Fibroblast of lung (primary cell): ENCODE results near the gene TAF3. TPM values are rescaled to one million over a fixed set of nuclear protein-coding genes. Genes with fewer than 3 reads are reported as not detected.

Source experiments
- DNase-seq, 2 donors: peaks; one replicate each; pipeline versions ENCODE4 v3.0.0 to v3.0.0-alpha.2; 2010; ENCODE audit warnings: low read depth in 2 of 2
- H2AFZ ChIP-seq: 2 replicates; pipeline ENCODE4 v1.5.1; 2012; ENCODE audit warnings: low read length, control low read depth, inconsistent platforms
- H3K27ac ChIP-seq: 2 replicates; pipeline ENCODE4 v1.5.1; 2011; ENCODE audit warnings: low read length, control low read depth; ENCODE audit not compliant: insufficient read depth
- H3K27me3 ChIP-seq: 2 replicates; pipeline ENCODE4 v1.5.1; 2011; ENCODE audit warnings: mild to moderate bottlenecking, low read length; ENCODE audit not compliant: control insufficient read depth, insufficient read depth
- H3K36me3 ChIP-seq: 2 replicates; pipeline ENCODE4 v1.5.1; 2011; ENCODE audit warnings: low read length; ENCODE audit not compliant: control insufficient read depth, insufficient read depth
- H3K4me1 ChIP-seq: 2 replicates; pipeline ENCODE4 v1.5.1; 2011; ENCODE audit warnings: low read length; ENCODE audit not compliant: control insufficient read depth, insufficient read depth; ENCODE audit errors: extremely low read depth
- H3K4me2 ChIP-seq: 2 replicates; pipeline ENCODE4 v1.5.1; 2011; ENCODE audit warnings: low read length, control low read depth; ENCODE audit not compliant: insufficient read depth; ENCODE audit errors: extremely low read depth
- H3K4me3 ChIP-seq, 4 experiments: fragments of 200-600 bp in 1 of 4; sonication (generic) in 1 of 4; replicated peaks in 1 of 4; 2 replicates each; pipeline ENCODE4 v1.5.1; 2011 to 2016; ENCODE audit warnings: low read length in 4 of 4, low read depth in 3 of 4, mild to moderate bottlenecking in 3 of 4, control low read depth in 2 of 4, inconsistent platforms in 1 of 4, mixed read lengths in 1 of 4; ENCODE audit not compliant: insufficient read depth in 1 of 4; ENCODE audit errors: control extremely low read depth in 1 of 4
- H3K79me2 ChIP-seq: 2 replicates; pipeline ENCODE4 v1.5.1; 2012; ENCODE audit warnings: mild to moderate bottlenecking, low read length, inconsistent platforms; ENCODE audit not compliant: control insufficient read depth, insufficient read depth
- H3K9ac ChIP-seq: 2 replicates; pipeline ENCODE4 v1.5.1; 2011; ENCODE audit warnings: mild to moderate bottlenecking, low read length, control low read depth; ENCODE audit not compliant: insufficient read depth
- H3K9me3 ChIP-seq: 2 replicates; pipeline ENCODE4 v1.5.1; 2012; ENCODE audit warnings: low read depth, low read length; ENCODE audit not compliant: control insufficient read depth, insufficient read depth
- H4K20me1 ChIP-seq: 2 replicates; pipeline ENCODE4 v1.5.1; 2011; ENCODE audit warnings: low read length; ENCODE audit not compliant: control insufficient read depth, insufficient read depth; ENCODE audit errors: extremely low read depth
- EZH2 ChIP-seq: IDR thresholded peaks from 2 replicates; pipeline ENCODE4 v1.5.1; 2012; ENCODE audit warnings: low read length, control low read depth, mild to moderate bottlenecking; ENCODE audit errors: missing control alignments
- polyA plus RNA-seq, 2 donors: library from polyadenylated mRNA; depleted of rRNA in 1 of 2; stranded (reverse) in 1 of 2; unstranded in 1 of 2; fragments of >200 nt; gene quantifications; 2 replicates each; pipeline ENCODE4 v1.2.1, GENCODE V29; 2011 to 2012; ENCODE audit warnings: missing spikeins in 1 of 2
- total RNA-seq: library from RNA; depleted of rRNA; stranded (reverse); fragments of >200 nt; gene quantifications from 2 replicates; pipeline ENCODE4 v1.2.1, GENCODE V29; 2014
- TF ChIP-seq, protein P1 (sequence below), 2 donors: IDR thresholded peaks in 1 of 2; conservative IDR thresholded peaks in 1 of 2; 1 replicate in 1 of 2; 2 replicates in 1 of 2; pipeline ENCODE4 v1.5.1; 2011 to 2012; ENCODE audit warnings: low read length in 2 of 2, control low read depth in 1 of 2, inconsistent platforms in 1 of 2, low read depth in 1 of 2, mild to moderate bottlenecking in 1 of 2

Gene TAF3
- total and polyA plus RNA-seq, 2 donors (not counting 1 experiment from before 2014, with no cell fraction given) = 2.1 to 4.0 TPM

DNA sequence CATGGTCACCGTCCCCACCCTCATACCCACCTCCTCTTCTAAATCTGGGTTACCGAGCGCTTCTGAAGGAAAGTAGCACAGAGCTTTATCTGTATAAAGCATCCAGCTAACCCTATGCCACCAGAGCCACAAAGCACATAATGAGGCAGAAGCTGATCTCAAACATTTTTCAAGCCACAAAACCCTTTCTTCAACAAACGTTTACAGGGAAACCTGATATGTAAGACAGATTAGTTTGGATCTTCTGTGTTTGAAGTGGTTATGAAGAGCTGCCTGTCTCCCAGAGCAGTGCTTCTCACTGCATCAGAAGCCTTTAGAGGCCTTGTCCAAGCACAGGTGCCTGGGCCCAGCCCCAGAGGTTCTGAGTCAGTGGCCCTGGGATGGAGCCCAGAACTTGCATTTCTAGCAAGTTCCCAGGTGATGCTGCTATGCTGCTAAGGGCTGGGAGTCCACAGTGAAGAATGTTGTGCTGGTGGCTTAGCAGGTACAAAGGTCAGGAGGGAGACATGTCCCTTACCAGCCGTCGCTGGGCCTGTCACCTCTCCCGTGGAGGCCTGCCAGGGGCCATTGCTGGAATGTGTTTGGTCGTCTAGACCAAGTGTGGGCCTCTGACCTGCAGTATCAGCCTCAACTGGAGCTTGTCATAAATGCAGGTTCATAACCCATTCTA, 90.4 kb downstream of the TAF3 start:
- Histone ChIP-seq H3K27ac (no peak overlapping the region), H3K79me2 (no peaks in the 10 kb centered on the region), H3K9me3 (no peaks in the 10 kb centered on the region), H3K36me3 (no peaks in the 10 kb centered on the region), H4K20me1 (no peaks in the 10 kb centered on the region), H3K9ac (no peak overlapping the region), H2AFZ (no peak overlapping the region), H3K27me3 (no peaks in the 10 kb centered on the region), H3K4me2 (no peak overlapping the region), H3K4me3 (no peak overlapping the region), H3K4me1 (no peaks in the 10 kb centered on the region)
- DNase-seq = peak in 1 of 2 donors; percentile 27
- TF ChIP-seq, protein P1, sequence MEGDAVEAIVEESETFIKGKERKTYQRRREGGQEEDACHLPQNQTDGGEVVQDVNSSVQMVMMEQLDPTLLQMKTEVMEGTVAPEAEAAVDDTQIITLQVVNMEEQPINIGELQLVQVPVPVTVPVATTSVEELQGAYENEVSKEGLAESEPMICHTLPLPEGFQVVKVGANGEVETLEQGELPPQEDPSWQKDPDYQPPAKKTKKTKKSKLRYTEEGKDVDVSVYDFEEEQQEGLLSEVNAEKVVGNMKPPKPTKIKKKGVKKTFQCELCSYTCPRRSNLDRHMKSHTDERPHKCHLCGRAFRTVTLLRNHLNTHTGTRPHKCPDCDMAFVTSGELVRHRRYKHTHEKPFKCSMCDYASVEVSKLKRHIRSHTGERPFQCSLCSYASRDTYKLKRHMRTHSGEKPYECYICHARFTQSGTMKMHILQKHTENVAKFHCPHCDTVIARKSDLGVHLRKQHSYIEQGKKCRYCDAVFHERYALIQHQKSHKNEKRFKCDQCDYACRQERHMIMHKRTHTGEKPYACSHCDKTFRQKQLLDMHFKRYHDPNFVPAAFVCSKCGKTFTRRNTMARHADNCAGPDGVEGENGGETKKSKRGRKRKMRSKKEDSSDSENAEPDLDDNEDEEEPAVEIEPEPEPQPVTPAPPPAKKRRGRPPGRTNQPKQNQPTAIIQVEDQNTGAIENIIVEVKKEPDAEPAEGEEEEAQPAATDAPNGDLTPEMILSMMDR (conservative IDR thresholded peaks at IDR 0.05 in 1 of 2, IDR thresholded peaks at IDR 0.05 in 1 of 2; ENCODE audit: low read depth in 1 of 2, low read length in 2 of 2) = no peak
- no peak for TF ChIP-seq EZH2

DNA sequence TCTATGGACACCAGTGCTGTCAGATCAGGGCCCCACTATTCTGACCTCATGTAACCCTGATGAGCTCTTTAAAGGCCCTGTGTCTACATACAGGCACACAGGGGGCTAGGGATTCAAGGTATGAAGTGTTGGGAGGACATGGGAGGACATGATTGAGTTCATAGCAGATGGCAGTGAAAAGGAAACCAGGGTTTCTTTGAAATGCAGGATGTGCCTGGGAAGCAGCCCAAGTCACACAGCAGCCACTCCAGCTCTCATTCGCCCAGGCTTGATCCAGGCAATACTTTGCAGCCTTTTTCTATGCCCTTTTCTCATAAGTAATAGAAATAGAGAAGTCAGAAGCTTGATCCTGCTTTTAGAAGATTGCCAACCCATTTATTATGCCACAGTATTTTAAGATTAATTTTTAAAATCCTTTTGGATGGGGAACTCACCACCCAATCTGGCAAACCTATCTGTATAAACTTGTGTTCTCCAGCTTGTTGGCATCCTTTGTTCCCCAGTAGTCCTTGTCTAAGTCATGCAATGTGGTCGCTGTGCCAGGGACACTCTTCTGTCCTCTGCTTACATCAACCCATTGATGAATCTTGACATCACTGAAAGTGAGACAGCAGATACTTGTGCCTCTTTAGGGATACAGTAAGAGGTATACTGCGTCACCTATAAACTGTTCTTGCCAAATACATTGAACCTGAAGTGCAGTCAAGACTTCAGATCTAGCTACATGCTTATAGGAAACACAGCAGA, 95.0 kb downstream of the TAF3 start:
- H4K20me1 ChIP-seq = no peaks in the 10 kb centered on the region
- no peaks in the 10 kb centered on the region for H3K4me1 ChIP-seq
- H2AFZ ChIP-seq = no peak overlapping the region
- TF ChIP-seq, protein P1 (conservative IDR thresholded peaks at IDR 0.05 in 1 of 2, IDR thresholded peaks at IDR 0.05 in 1 of 2; ENCODE audit: low read depth in 1 of 2, low read length in 2 of 2) = no peak
- no peak for TF ChIP-seq EZH2
- no peaks in the 10 kb centered on the region for H3K79me2 ChIP-seq
- no peaks in the 10 kb centered on the region for H3K9me3 ChIP-seq
- H3K9ac ChIP-seq = no peak overlapping the region
- no peak for DNase-seq
- H3K36me3 ChIP-seq = no peaks in the 10 kb centered on the region
- no peak overlapping the region for H3K4me2 ChIP-seq
- no peak overlapping the region for H3K4me3 ChIP-seq
- H3K27me3 ChIP-seq = no peaks in the 10 kb centered on the region
- no peak overlapping the region for H3K27ac ChIP-seq

- Histone ChIP-seq H3K4me2 (no peak overlapping the region), H3K4me3 (no peak overlapping the region), H3K79me2 (no peaks in the 10 kb centered on the region), H3K9ac (no peak overlapping the region), H3K36me3 (no peaks in the 10 kb centered on the region), H3K9me3 (no peaks in the 10 kb centered on the region), H3K27ac (no peak overlapping the region), H4K20me1 (no peaks in the 10 kb centered on the region), H2AFZ (no peak overlapping the region), H3K4me1 (no peaks in the 10 kb centered on the region), H3K27me3 (no peaks in the 10 kb centered on the region)
- TF ChIP-seq EZH2 = no peak
- TF ChIP-seq, protein P1 (conservative IDR thresholded peaks at IDR 0.05 in 1 of 2, IDR thresholded peaks at IDR 0.05 in 1 of 2; ENCODE audit: low read depth in 1 of 2, low read length in 2 of 2) = no peak
- DNase-seq = peak; percentile 29 to 81
These were observed 97.7 kb downstream of the TAF3 start for GRCh38 chr10:7915923-7916536.
